ENCODE data around the gene MYB. TPM values are rescaled to one million over a fixed set of nuclear protein-coding genes. Genes with fewer than 3 reads are reported as not detected.
A peak's percentile ranks its signal among the peaks of the same experiment; 100 is the strongest.

The MYB gene
- total and polyA plus RNA-seq, 2 experiments from 2014 or later: 0.10 to 1.2 TPM

- Histone ChIP-seq H3K9me3 (ENCODE audit: low read depth) (no peaks in the 10 kb centered on the region), H3K27me3 (replicated peaks; ENCODE audit: insufficient read depth) (no peaks in the 10 kb centered on the region), H4K20me1 (ENCODE audit: insufficient read depth) (no peaks in the 10 kb centered on the region), H3F3A (ENCODE audit: insufficient read depth) (no peaks in the 10 kb centered on the region), H3K4me2 (ENCODE audit: unreplicated experiment) (no peak overlapping the region), H2AFZ (peak overlapping the region; percentile 52; the same call in 1 of the 2 replicates), H3K27ac (no peak overlapping the region), H3K79me2 (ENCODE audit: insufficient read depth) (no peaks in the 10 kb centered on the region), H3K9ac (no peak overlapping the region), H3K4me3 (no peak overlapping the region), H3K9me2 (ENCODE audit: insufficient read depth) (no peaks in the 10 kb centered on the region), H3K36me3 (ENCODE audit: low read depth) (no peaks in the 10 kb centered on the region), H3K4me1 (ENCODE audit: insufficient read depth) (peaks cover 10% of the 10 kb centered on the region; the same call in 1 of the 2 replicates)
- peak; percentile 56 for DNase-seq
- in situ Hi-C loops (cut with MboI): loop anchor here (10.0 kb wide), 1 partner anchor 290 kb away; no protein-coding TSS in a partner anchor
- WGBS, 2 experiments (ENCODE audit: low coverage in 1 of 2, low lambda C conversion rate in 2 of 2, missing lambda C conversion rate in 2 of 2): 87 to 90% methylated on average over 2 of the region's 2 CpGs
- no peak for TF ChIP-seq EZH2 (IDR thresholded peaks at IDR 0.05; ENCODE audit: insufficient read depth, poor library complexity, severe bottlenecking)
- no peak for TF ChIP-seq EZH2phosphoT487 (IDR thresholded peaks at IDR 0.05; ENCODE audit: insufficient read depth, low read depth)
Measured at GRCh38 chr6:135145063-135145800, 35.9 kb upstream of the MYB start.

GRCh38 chr6:135146162-135146934, 34.8 kb upstream of the MYB start:
- H3K27ac ChIP-seq: no peak overlapping the region
- H3K79me2 ChIP-seq (ENCODE audit: insufficient read depth): no peaks in the 10 kb centered on the region
- in situ Hi-C loops (cut with MboI): loop anchor here (10.0 kb wide), 1 partner anchor 288 kb away; no protein-coding TSS in a partner anchor
- H3F3A ChIP-seq (ENCODE audit: insufficient read depth): no peaks in the 10 kb centered on the region
- H3K9me2 ChIP-seq (ENCODE audit: insufficient read depth): no peaks in the 10 kb centered on the region
- H3K4me3 ChIP-seq: no peak overlapping the region
- DNase-seq: peak; percentile 11
- H4K20me1 ChIP-seq (ENCODE audit: insufficient read depth): no peaks in the 10 kb centered on the region
- H3K36me3 ChIP-seq (ENCODE audit: low read depth): no peaks in the 10 kb centered on the region
- H3K9ac ChIP-seq: no peak overlapping the region
- peak overlapping the region; percentile 11 for H3K4me2 ChIP-seq (ENCODE audit: unreplicated experiment)
- peaks cover 10% of the 10 kb centered on the region; the same call in 1 of the 2 replicates for H3K4me1 ChIP-seq (ENCODE audit: insufficient read depth)
- H2AFZ ChIP-seq: peak overlapping the region; percentile 52
- no peaks in the 10 kb centered on the region for H3K9me3 ChIP-seq (ENCODE audit: low read depth)
- H3K27me3 ChIP-seq (replicated peaks; ENCODE audit: insufficient read depth): no peaks in the 10 kb centered on the region
- TF ChIP-seq EZH2phosphoT487 (IDR thresholded peaks at IDR 0.05; ENCODE audit: insufficient read depth, low read depth) (no peak), EZH2 (IDR thresholded peaks at IDR 0.05; ENCODE audit: insufficient read depth, poor library complexity, severe bottlenecking) (no peak)
- WGBS, 2 experiments (ENCODE audit: low coverage in 1 of 2, low lambda C conversion rate in 2 of 2, missing lambda C conversion rate in 2 of 2): 87 to 88% methylated on average over 7 of the region's 7 CpGs

DNA sequence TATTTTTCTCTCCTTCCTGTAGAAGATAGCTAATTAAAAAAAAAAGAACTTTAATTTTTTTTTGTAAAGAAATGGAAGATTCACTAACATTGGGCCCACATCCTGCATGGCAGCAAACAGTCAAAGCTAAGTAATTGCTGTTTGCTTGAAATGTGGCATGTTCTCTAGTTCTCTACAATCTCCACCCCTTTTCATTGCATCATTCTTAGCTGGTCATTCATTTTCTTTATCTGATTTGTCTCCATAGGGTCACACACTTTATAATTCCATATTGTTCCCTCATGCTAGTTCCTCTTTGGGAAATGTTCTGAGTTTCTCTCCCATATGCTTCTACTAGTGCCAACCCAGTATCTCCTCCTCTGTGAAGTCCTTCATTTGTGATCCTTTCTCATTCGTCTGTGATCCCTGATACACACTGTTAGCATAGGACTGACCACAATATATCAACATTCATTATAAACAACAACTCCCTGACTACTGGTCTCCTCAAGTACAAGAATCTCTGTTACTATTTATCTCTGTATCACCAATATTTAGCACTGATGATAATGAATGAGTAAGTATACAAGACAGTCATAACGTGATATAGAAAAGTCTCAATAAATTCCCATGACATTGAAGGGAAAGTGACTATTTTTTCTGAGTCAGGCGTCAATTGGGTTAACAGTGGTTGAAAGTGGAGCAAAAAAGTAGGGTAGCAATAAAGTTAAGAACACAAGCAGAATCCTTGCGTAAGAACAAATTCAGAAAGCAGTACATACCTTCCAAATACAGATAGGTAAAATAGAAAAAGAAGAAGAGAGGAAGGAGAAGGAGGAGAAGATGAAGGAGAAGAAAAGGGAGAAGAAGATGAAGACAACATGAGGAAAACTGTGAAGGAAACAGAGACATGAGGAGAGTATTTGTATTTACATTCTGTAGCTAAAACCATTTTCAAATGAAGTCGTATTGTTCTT, 33.2 kb upstream of the MYB start:
- no peaks in the 10 kb centered on the region for H3K9me3 ChIP-seq (ENCODE audit: low read depth)
- H3K27me3 ChIP-seq (replicated peaks; ENCODE audit: insufficient read depth): no peaks in the 10 kb centered on the region
- H3K9me2 ChIP-seq (ENCODE audit: insufficient read depth): no peaks in the 10 kb centered on the region
- no peaks in the 10 kb centered on the region for H3F3A ChIP-seq (ENCODE audit: insufficient read depth)
- H3K4me3 ChIP-seq: no peak overlapping the region
- H3K4me1 ChIP-seq (ENCODE audit: insufficient read depth): peaks cover 10% of the 10 kb centered on the region; the same call in 1 of the 2 replicates
- H3K27ac ChIP-seq: no peak overlapping the region
- H3K36me3 ChIP-seq (ENCODE audit: low read depth): no peaks in the 10 kb centered on the region
- DNase-seq: no peak
- peak overlapping the region; percentile 47 for H2AFZ ChIP-seq
- no peaks in the 10 kb centered on the region for H4K20me1 ChIP-seq (ENCODE audit: insufficient read depth)
- H3K4me2 ChIP-seq (ENCODE audit: unreplicated experiment): no peak overlapping the region
- H3K79me2 ChIP-seq (ENCODE audit: insufficient read depth): no peaks in the 10 kb centered on the region
- TF ChIP-seq EZH2phosphoT487 (IDR thresholded peaks at IDR 0.05; ENCODE audit: insufficient read depth, low read depth) (no peak), EZH2 (IDR thresholded peaks at IDR 0.05; ENCODE audit: insufficient read depth, poor library complexity, severe bottlenecking) (no peak)
- no peak overlapping the region for H3K9ac ChIP-seq
- WGBS, 2 experiments (ENCODE audit: low coverage in 1 of 2, low lambda C conversion rate in 2 of 2, missing lambda C conversion rate in 2 of 2): 90 to 95% methylated on average over 5 of the region's 5 CpGs
- in situ Hi-C loops (cut with MboI): loop anchor here (10.0 kb wide), 1 partner anchor 287 kb away; no protein-coding TSS in a partner anchor

Data from GM23248 (cell line).